A549 (cell line): ENCODE results near the gene SEC24B.

ENCODE experiments used
- BHLHE40 ChIP-seq: IDR thresholded peaks from 2 replicates; pipeline ENCODE4 v1.6.1; 2012; ENCODE audit warnings: low read depth, low read length, inconsistent platforms
- CEBPB ChIP-seq, 2 experiments: fragments of >200 bp in 1 of 2; sonication (Bioruptor Twin) in 1 of 2; formaldehyde crosslinking in 1 of 2; IDR thresholded peaks; 2 replicates each; pipeline ENCODE4 v1.6.1; 2012 to 2016
- EP300 ChIP-seq, 2 experiments: fragments of >200 bp; sonication (Bioruptor Twin); formaldehyde crosslinking; IDR thresholded peaks; 2 replicates in 1 of 2; 3 replicates in 1 of 2; pipeline ENCODE4 v1.6.1; 2016 to 2017
- MAFK ChIP-seq: fragments of 450-650 bp; IDR thresholded peaks from 2 replicates; pipeline ENCODE4 v1.6.1; 2014; ENCODE audit not compliant: partially characterized antibody
- RFX5 ChIP-seq: fragments of 450-650 bp; IDR thresholded peaks from 2 replicates; pipeline ENCODE4 v1.7.1; 2014; ENCODE audit warnings: antibody characterized with exemption, mild to moderate bottlenecking, moderate library complexity
- RNF2 ChIP-seq: fragments of 200-600 bp; sonication (generic); IDR thresholded peaks from 2 replicates; pipeline ENCODE4 v1.6.1; 2016; ENCODE audit warnings: low read depth, mild to moderate bottlenecking, antibody characterized with exemption, moderate library complexity, borderline replicate concordance
- TF ChIP-seq, protein P1 (sequence below): fragments of >200 bp; sonication (Bioruptor Twin); formaldehyde crosslinking; IDR thresholded peaks from 3 replicates; pipeline ENCODE4 v1.5.1; 2016

DNA sequence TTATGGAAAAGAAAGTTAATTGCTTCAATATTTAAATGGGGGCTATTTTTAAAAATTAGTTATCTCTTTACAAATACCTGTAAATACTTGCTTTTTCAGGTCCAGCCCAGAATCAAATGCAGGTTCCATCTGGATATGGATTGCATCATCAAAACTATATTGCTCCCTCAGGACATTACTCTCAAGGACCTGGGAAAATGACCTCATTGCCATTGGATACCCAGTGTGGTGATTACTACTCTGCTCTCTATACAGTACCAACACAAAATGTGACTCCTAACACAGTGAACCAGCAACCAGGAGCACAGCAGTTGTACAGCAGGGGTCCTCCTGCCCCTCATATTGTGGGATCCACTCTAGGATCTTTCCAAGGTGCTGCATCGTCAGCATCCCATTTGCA, 29.2 kb downstream of the SEC24B start:
- TF ChIP-seq, protein P1, sequence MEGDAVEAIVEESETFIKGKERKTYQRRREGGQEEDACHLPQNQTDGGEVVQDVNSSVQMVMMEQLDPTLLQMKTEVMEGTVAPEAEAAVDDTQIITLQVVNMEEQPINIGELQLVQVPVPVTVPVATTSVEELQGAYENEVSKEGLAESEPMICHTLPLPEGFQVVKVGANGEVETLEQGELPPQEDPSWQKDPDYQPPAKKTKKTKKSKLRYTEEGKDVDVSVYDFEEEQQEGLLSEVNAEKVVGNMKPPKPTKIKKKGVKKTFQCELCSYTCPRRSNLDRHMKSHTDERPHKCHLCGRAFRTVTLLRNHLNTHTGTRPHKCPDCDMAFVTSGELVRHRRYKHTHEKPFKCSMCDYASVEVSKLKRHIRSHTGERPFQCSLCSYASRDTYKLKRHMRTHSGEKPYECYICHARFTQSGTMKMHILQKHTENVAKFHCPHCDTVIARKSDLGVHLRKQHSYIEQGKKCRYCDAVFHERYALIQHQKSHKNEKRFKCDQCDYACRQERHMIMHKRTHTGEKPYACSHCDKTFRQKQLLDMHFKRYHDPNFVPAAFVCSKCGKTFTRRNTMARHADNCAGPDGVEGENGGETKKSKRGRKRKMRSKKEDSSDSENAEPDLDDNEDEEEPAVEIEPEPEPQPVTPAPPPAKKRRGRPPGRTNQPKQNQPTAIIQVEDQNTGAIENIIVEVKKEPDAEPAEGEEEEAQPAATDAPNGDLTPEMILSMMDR: no peak
- TF ChIP-seq EP300 (IDR thresholded peaks at IDR 0.05) (no peak), BHLHE40 (no peak), CEBPB (IDR thresholded peaks at IDR 0.05) (no peak), MAFK (no peak), RNF2 (no peak), RFX5 (no peak)
